HepG2 (cell line): ENCODE results near the gene HSDL1. TPM values are rescaled to one million over a fixed set of nuclear protein-coding genes. Genes with fewer than 3 reads are reported as not detected.

Experiments
- ARID4A ChIP-seq: sonication (generic); formaldehyde crosslinking; IDR thresholded peaks from 2 replicates; pipeline ENCODE4 v1.5.0; 2020; ENCODE audit warnings: mild to moderate bottlenecking, missing genetic modification reagents, borderline replicate concordance
- CC2D1A ChIP-seq: sonication (generic); formaldehyde crosslinking; IDR thresholded peaks from 2 replicates; pipeline ENCODE4 v1.8.1; 2023; ENCODE audit warnings: mild to moderate bottlenecking, missing genetic modification reagents
- DNMT1 ChIP-seq: sonication (generic); formaldehyde crosslinking; IDR thresholded peaks from 2 replicates; pipeline ENCODE4 v1.5.1; 2020; ENCODE audit warnings: mild to moderate bottlenecking, missing genetic modification reagents
- ERF ChIP-seq: IDR thresholded peaks from 2 replicates; pipeline ENCODE4 v1.6.1; 2018; ENCODE audit warnings: missing biosample characterization, missing genetic modification reagents
- ETV6 ChIP-seq: sonication (generic); formaldehyde crosslinking; conservative IDR thresholded peaks from 2 replicates; pipeline ENCODE4 v1.4.0; 2020; ENCODE audit warnings: missing genetic modification reagents
- HNRNPLL ChIP-seq: fragments of 200-400 bp; formaldehyde crosslinking; IDR thresholded peaks from 2 replicates; pipeline ENCODE4 v1.6.1; 2017; ENCODE audit warnings: mild to moderate bottlenecking, low read depth, low read length; ENCODE audit not compliant: poor library complexity, severe bottlenecking
- NFAT5 ChIP-seq: sonication (generic); formaldehyde crosslinking; IDR thresholded peaks from 2 replicates; pipeline ENCODE4 v1.4.0; 2020; ENCODE audit warnings: missing genetic modification reagents
- POGK ChIP-seq: sonication (generic); formaldehyde crosslinking; conservative IDR thresholded peaks from 2 replicates; pipeline ENCODE4 v1.8.0; 2022; ENCODE audit warnings: mild to moderate bottlenecking, moderate library complexity, missing genetic modification reagents
- POLR2A ChIP-seq, 2 experiments: IDR thresholded peaks; 2 replicates each; pipeline ENCODE4 v1.6.1; 2011; ENCODE audit warnings: low read depth in 2 of 2, low read length in 2 of 2, mild to moderate bottlenecking in 1 of 2, moderate library complexity in 1 of 2; ENCODE audit not compliant: insufficient read depth in 1 of 2
- SOX13 ChIP-seq, 3 experiments: fragments of 450-650 bp in 1 of 3; sonication (generic) in 1 of 3; formaldehyde crosslinking in 1 of 3; IDR thresholded peaks in 2 of 3; conservative IDR thresholded peaks in 1 of 3; 2 replicates each; pipeline versions ENCODE4 v1.5.0 to v1.6.1; 2016 to 2020; ENCODE audit warnings: antibody characterized with exemption in 1 of 3, mild to moderate bottlenecking in 1 of 3, missing compliant biosample characterization in 1 of 3, missing genetic modification reagents in 1 of 3, moderate library complexity in 1 of 3
- ZFX ChIP-seq: sonication (generic); formaldehyde crosslinking; IDR thresholded peaks from 2 replicates; pipeline ENCODE4 v1.4.0; 2020; ENCODE audit warnings: mild to moderate bottlenecking, low read depth, missing genetic modification reagents, moderate library complexity
- ZNF562 ChIP-seq: sonication (generic); formaldehyde crosslinking; IDR thresholded peaks from 2 replicates; pipeline ENCODE4 v1.8.0; 2022; ENCODE audit warnings: missing genetic modification reagents, borderline replicate concordance
- ZNF792 ChIP-seq: IDR thresholded peaks from 2 replicates; pipeline ENCODE4 v1.6.1; 2016
- ZNF83 ChIP-seq: sonication (generic); formaldehyde crosslinking; IDR thresholded peaks from 2 replicates; pipeline ENCODE4 v1.4.0; 2020; ENCODE audit warnings: missing genetic modification reagents, mild to moderate bottlenecking, borderline replicate concordance
- ZSCAN20 ChIP-seq: sonication (generic); formaldehyde crosslinking; IDR thresholded peaks from 2 replicates; pipeline ENCODE4 v1.4.0; 2020; ENCODE audit warnings: missing genetic modification reagents, mild to moderate bottlenecking, borderline replicate concordance
- polyA plus RNA-seq, 8 experiments: library from polyadenylated mRNA; depleted of rRNA in 3 of 8; stranded (reverse) in 7 of 8; unstranded in 1 of 8; fragments of >200 nt; fragmentation: Illumina TruSeq in 4 of 8; extraction: Trizol in 4 of 8; gene quantifications; 2 replicates each; pipeline versions ENCODE4 v1.2.1 to v1.2.3, GENCODE V29; 2011 to 2016; ENCODE audit warnings: low read depth in 4 of 8, missing spikeins in 1 of 8, mixed read lengths in 1 of 8; ENCODE audit not compliant: insufficient read depth in 1 of 8
- total RNA-seq, 5 experiments: library from RNA; depleted of rRNA; stranded (reverse); fragments of >200 nt; fragmentation: Illumina TruSeq; extraction: Trizol; gene quantifications; 2 replicates each; pipeline ENCODE4 v1.2.3, GENCODE V29; 2016; ENCODE audit warnings: low read depth in 1 of 5

Gene HSDL1
- total and polyA plus RNA-seq, 2 of the 13 experiments (the other 11 are each of a cell fraction or from before 2014, with no cell fraction given), result 49.2 to 49.7 TPM

- TF ChIP-seq NFAT5 (CRISPR knock-in tag) (peak; percentile 9; the same call in 1 of the 2 replicates), SOX13 (IDR thresholded peaks at IDR 0.05) (no peak), SOX13 (CRISPR knock-in tag; conservative IDR thresholded peaks at IDR 0.05 in 1 of 2, IDR thresholded peaks at IDR 0.05 in 1 of 2) (peak in 1 of 2 experiments; percentile 52; a peak in 2 of 4 replicates), ETV6 (CRISPR knock-in tag) (no peak; the same call in 1 of the 2 replicates), ARID4A (CRISPR knock-in tag) (peak; percentile 93), ZNF83 (no peak), ZFX (CRISPR knock-in tag) (peak; percentile 92), POLR2A (IDR thresholded peaks at IDR 0.05; ENCODE audit: insufficient read depth in 1 of 2, low read depth in 2 of 2, low read length in 2 of 2) (peak; percentile 92 to 95), ZNF562 (no peak), ZSCAN20 (CRISPR knock-in tag) (peak; percentile 63; the same call in 1 of the 2 replicates), POGK (CRISPR knock-in tag) (peak; percentile 94), ERF (peak; percentile 92), HNRNPLL (peak; percentile 90), CC2D1A (CRISPR knock-in tag) (no peak), ZNF792 (peak; percentile 74; the same call in 1 of the 2 replicates), DNMT1 (CRISPR knock-in tag) (no peak)
Observed at GRCh38 chr16:84116720-84117493, 28.1 kb downstream of the HSDL1 start, which contains the start of gene MBTPS1 (continued).
